ENCODE results near the gene EGF. TPM values are rescaled to one million over a fixed set of nuclear protein-coding genes. Genes with fewer than 3 reads are reported as not detected.

EGF gene
- total RNA-seq, 1 experiment from 2014 or later, result 0.06 TPM

- Histone ChIP-seq H3K36me3 (no peaks in the 10 kb centered on the region), H3K27me3 (no peaks in the 10 kb centered on the region), H3K4me1 (no peaks in the 10 kb centered on the region), H3K27ac (no peak overlapping the region), H3K9me3 (replicated peaks) (no peaks in the 10 kb centered on the region), H3K4me3 (no peak overlapping the region)
- no peak for DNase-seq
Observed at GRCh38 chr4:109887071-109887470, 25.6 kb upstream of the EGF start.

GRCh38 chr4:109890076-109890475 is 22.6 kb upstream of the EGF start:
- no peak for DNase-seq
- Histone ChIP-seq H3K9me3 (replicated peaks) (no peaks in the 10 kb centered on the region), H3K27ac (no peak overlapping the region), H3K4me3 (no peak overlapping the region), H3K27me3 (no peaks in the 10 kb centered on the region), H3K36me3 (no peaks in the 10 kb centered on the region), H3K4me1 (no peaks in the 10 kb centered on the region)

GRCh38 chr4:109902559-109903251 is 10.0 kb upstream of the EGF start:
- no peaks in the 10 kb centered on the region for H3K27me3 ChIP-seq
- no peak for DNase-seq
- no peak overlapping the region for H3K27ac ChIP-seq
- no peak overlapping the region for H3K4me3 ChIP-seq
- H3K4me1 ChIP-seq, result no peaks in the 10 kb centered on the region
- H3K36me3 ChIP-seq, result no peaks in the 10 kb centered on the region
- 0 out of 2 replicates have a peak, but pooled peaks cover 5% of the 10 kb centered on the region for H3K9me3 ChIP-seq (replicated peaks)

- H3K27ac ChIP-seq, result no peak overlapping the region
- H3K27me3 ChIP-seq, result no peaks in the 10 kb centered on the region
- H3K9me3 ChIP-seq (replicated peaks), result 0 out of 2 replicates have a peak, but pooled peaks cover 2% of the 10 kb centered on the region
- no peak for DNase-seq
- H3K4me1 ChIP-seq, result no peaks in the 10 kb centered on the region
- H3K36me3 ChIP-seq, result no peaks in the 10 kb centered on the region
- no peak overlapping the region for H3K4me3 ChIP-seq
Observed at GRCh38 chr4:109908731-109909130, 4.0 kb upstream of the EGF start.

- no peaks in the 10 kb centered on the region for H3K36me3 ChIP-seq
- 0 out of 2 replicates have a peak, but pooled peaks cover 2% of the 10 kb centered on the region for H3K9me3 ChIP-seq (replicated peaks)
Observed at GRCh38 chr4:109910256-109910655, 2.4 kb upstream of the EGF start.

GRCh38 chr4:109913596-109914241 is 1.0 kb downstream of the EGF start:
- Histone ChIP-seq H3K9me3 (replicated peaks) (no peaks in the 10 kb centered on the region), H3K4me1 (no peaks in the 10 kb centered on the region), H3K27ac (no peak overlapping the region), H3K36me3 (no peaks in the 10 kb centered on the region), H3K4me3 (no peak overlapping the region), H3K27me3 (no peaks in the 10 kb centered on the region; the same call in 1 of the 2 replicates)
- peak in 1 of 2 experiments; percentile 26 for DNase-seq

More at GRCh38 chr4:109910256-109910655, 2.4 kb upstream of the EGF start:
- Histone ChIP-seq H3K4me3 (no peak overlapping the region), H3K27me3 (no peaks in the 10 kb centered on the region; the same call in 1 of the 2 replicates), H3K4me1 (no peaks in the 10 kb centered on the region), H3K27ac (no peak overlapping the region)
- DNase-seq, result no peak

- H3K9me3 ChIP-seq (replicated peaks), result no peaks in the 10 kb centered on the region
- DNase-seq, result no peak
- no peaks in the 10 kb centered on the region for H3K4me1 ChIP-seq
- no peak overlapping the region for H3K27ac ChIP-seq
- no peaks in the 10 kb centered on the region for H3K36me3 ChIP-seq
- H3K27me3 ChIP-seq, result no peaks in the 10 kb centered on the region; the same call in 1 of the 2 replicates
- no peak overlapping the region for H3K4me3 ChIP-seq
Observed at GRCh38 chr4:109914322-109914721, 1.6 kb downstream of the EGF start.

- no peaks in the 10 kb centered on the region for H3K4me1 ChIP-seq
- no peak for DNase-seq
- H3K27ac ChIP-seq, result no peak overlapping the region
- no peaks in the 10 kb centered on the region for H3K9me3 ChIP-seq (replicated peaks)
- H3K36me3 ChIP-seq, result no peaks in the 10 kb centered on the region
- H3K4me3 ChIP-seq, result no peak overlapping the region
- no peaks in the 10 kb centered on the region; the same call in 1 of the 2 replicates for H3K27me3 ChIP-seq
Observed at GRCh38 chr4:109915385-109916026, 2.8 kb downstream of the EGF start.

GRCh38 chr4:109916027-109916409 is 3.3 kb downstream of the EGF start:
- DNase-seq, result no peak
- H3K27me3 ChIP-seq, result no peaks in the 10 kb centered on the region; the same call in 1 of the 2 replicates
- H3K36me3 ChIP-seq, result no peaks in the 10 kb centered on the region
- H3K9me3 ChIP-seq (replicated peaks), result no peaks in the 10 kb centered on the region
- H3K4me1 ChIP-seq, result no peaks in the 10 kb centered on the region
- H3K27ac ChIP-seq, result no peak overlapping the region
- H3K4me3 ChIP-seq, result no peak overlapping the region

GRCh38 chr4:109921384-109921808 is 8.7 kb downstream of the EGF start:
- no peaks in the 10 kb centered on the region for H3K4me1 ChIP-seq
- peak; percentile 9 to 19 for DNase-seq
- H3K36me3 ChIP-seq, result no peaks in the 10 kb centered on the region
- no peak overlapping the region for H3K4me3 ChIP-seq
- no peak overlapping the region for H3K27ac ChIP-seq
- H3K27me3 ChIP-seq, result no peaks in the 10 kb centered on the region
- H3K9me3 ChIP-seq (replicated peaks), result no peaks in the 10 kb centered on the region

GRCh38 chr4:109925396-109925795 is 12.7 kb downstream of the EGF start:
- Histone ChIP-seq H3K27ac (no peak overlapping the region), H3K27me3 (no peaks in the 10 kb centered on the region), H3K4me3 (no peak overlapping the region), H3K36me3 (no peaks in the 10 kb centered on the region), H3K4me1 (no peaks in the 10 kb centered on the region; the same call in 1 of the 2 replicates), H3K9me3 (replicated peaks) (no peaks in the 10 kb centered on the region)
- DNase-seq, result no peak

- H3K27me3 ChIP-seq, result no peaks in the 10 kb centered on the region
- no peaks in the 10 kb centered on the region for H3K36me3 ChIP-seq
- no peaks in the 10 kb centered on the region for H3K9me3 ChIP-seq (replicated peaks)
- DNase-seq, result no peak
- H3K27ac ChIP-seq, result no peak overlapping the region
- no peaks in the 10 kb centered on the region; the same call in 1 of the 2 replicates for H3K4me1 ChIP-seq
- H3K4me3 ChIP-seq, result no peak overlapping the region
Observed at GRCh38 chr4:109928327-109929045, 15.8 kb downstream of the EGF start.

GRCh38 chr4:109930464-109930863 is 17.8 kb downstream of the EGF start:
- H3K9me3 ChIP-seq (replicated peaks), result no peaks in the 10 kb centered on the region
- DNase-seq, result no peak
- H3K27me3 ChIP-seq, result no peaks in the 10 kb centered on the region
- no peaks in the 10 kb centered on the region for H3K36me3 ChIP-seq
- no peaks in the 10 kb centered on the region; the same call in 1 of the 2 replicates for H3K4me1 ChIP-seq
- no peak overlapping the region for H3K27ac ChIP-seq
- no peak overlapping the region for H3K4me3 ChIP-seq

GRCh38 chr4:109930872-109931271 is 18.2 kb downstream of the EGF start:
- Histone ChIP-seq H3K4me1 (no peaks in the 10 kb centered on the region; the same call in 1 of the 2 replicates), H3K27ac (no peak overlapping the region), H3K9me3 (replicated peaks) (no peaks in the 10 kb centered on the region), H3K4me3 (no peak overlapping the region), H3K36me3 (no peaks in the 10 kb centered on the region), H3K27me3 (no peaks in the 10 kb centered on the region)
- no peak for DNase-seq
